Liver (tissue), 9 donors: Measurements from ENCODE around the gene SNAP25. TPM values are rescaled to one million over a fixed set of nuclear protein-coding genes. Genes with fewer than 3 reads are reported as not detected.

Experiments used
- DNase-seq: peaks from one replicate; pipeline ENCODE4 v3.0.0-alpha.2; 2017; ENCODE audit warnings: low spot score
- H3K27ac ChIP-seq, 2 donors: one replicate each; pipeline ENCODE4 v1.7.0; 2013; ENCODE audit warnings: inconsistent platforms in 2 of 2, low read length in 2 of 2, control low read depth in 1 of 2, low read depth in 1 of 2, mild to moderate bottlenecking in 1 of 2
- H3K27me3 ChIP-seq, 4 donors: one replicate each; pipeline versions ENCODE4 v1.6.1 to v1.7.0; 2013; ENCODE audit warnings: low read length in 3 of 4, inconsistent platforms in 1 of 4, mild to moderate bottlenecking in 1 of 4, moderate library complexity in 1 of 4; ENCODE audit not compliant: control insufficient read depth in 4 of 4, insufficient read depth in 4 of 4
- H3K36me3 ChIP-seq, 4 donors: one replicate each; pipeline versions ENCODE4 v1.6.1 to v1.7.0; 2013; ENCODE audit warnings: low read length in 3 of 4, mild to moderate bottlenecking in 3 of 4, low read depth in 1 of 4, moderate library complexity in 1 of 4; ENCODE audit not compliant: control insufficient read depth in 4 of 4, insufficient read depth in 3 of 4
- H3K4me1 ChIP-seq, 4 donors: one replicate each; pipeline versions ENCODE4 v1.6.1 to v1.7.0; 2013; ENCODE audit warnings: low read length in 3 of 4, mild to moderate bottlenecking in 3 of 4, moderate library complexity in 1 of 4; ENCODE audit not compliant: control insufficient read depth in 4 of 4, insufficient read depth in 4 of 4
- H3K4me3 ChIP-seq, 3 donors: one replicate each; pipeline versions ENCODE4 v1.6.1 to v1.7.0; 2013; ENCODE audit warnings: low read length in 3 of 3, control low read depth in 1 of 3, low read depth in 1 of 3, mild to moderate bottlenecking in 1 of 3
- H3K9ac ChIP-seq, 2 donors: one replicate each; pipeline ENCODE4 v1.7.0; 2013; ENCODE audit warnings: low read length in 2 of 2, mild to moderate bottlenecking in 2 of 2, moderate library complexity in 2 of 2, control low read depth in 1 of 2, low read depth in 1 of 2
- H3K9me3 ChIP-seq, 4 donors: one replicate each; pipeline versions ENCODE4 v1.6.1 to v1.7.0; 2013; ENCODE audit warnings: low read length in 3 of 4; ENCODE audit not compliant: control insufficient read depth in 4 of 4
- ATF3 ChIP-seq: IDR thresholded peaks from 2 replicates; pipeline ENCODE4 v1.6.1; 2016; ENCODE audit warnings: antibody characterized with exemption
- CTCF ChIP-seq: fragments of 150-350 bp; IDR thresholded peaks from 2 replicates; pipeline ENCODE4 v1.5.1; 2017; ENCODE audit warnings: improper control_type of control experiment, low read depth, low read length; ENCODE audit not compliant: missing input control
- EGR1 ChIP-seq, 2 donors: IDR thresholded peaks; 2 replicates each; pipeline ENCODE4 v1.6.1; 2016 to 2018; ENCODE audit warnings: antibody characterized with exemption in 2 of 2, low read depth in 2 of 2
- FOXA1 ChIP-seq: IDR thresholded peaks from 2 replicates; pipeline ENCODE4 v1.6.1; 2016; ENCODE audit warnings: antibody characterized with exemption
- FOXA2 ChIP-seq: IDR thresholded peaks from 2 replicates; pipeline ENCODE4 v1.6.1; 2016; ENCODE audit warnings: antibody characterized with exemption
- GABPA ChIP-seq, 2 donors: IDR thresholded peaks in 1 of 2; conservative IDR thresholded peaks in 1 of 2; 2 replicates each; pipeline ENCODE4 v1.6.1; 2016; ENCODE audit warnings: antibody characterized with exemption in 2 of 2, mild to moderate bottlenecking in 1 of 2, moderate library complexity in 1 of 2
- HNF4A ChIP-seq, 2 donors: conservative IDR thresholded peaks; 2 replicates each; pipeline ENCODE4 v1.6.1; 2016; ENCODE audit warnings: antibody characterized with exemption in 2 of 2, mild to moderate bottlenecking in 2 of 2
- HNF4G ChIP-seq: IDR thresholded peaks from 2 replicates; pipeline ENCODE4 v1.6.1; 2016; ENCODE audit warnings: antibody characterized with exemption
- JUND ChIP-seq, 2 donors: IDR thresholded peaks; 2 replicates each; pipeline ENCODE4 v1.6.1; 2016; ENCODE audit warnings: antibody characterized with exemption in 2 of 2
- MAX ChIP-seq: IDR thresholded peaks from 2 replicates; pipeline ENCODE4 v1.6.1; 2016; ENCODE audit warnings: antibody characterized with exemption
- NR2F2 ChIP-seq: IDR thresholded peaks from 2 replicates; pipeline ENCODE4 v1.6.1; 2016; ENCODE audit warnings: antibody characterized with exemption
- RAD21 ChIP-seq, 2 donors: IDR thresholded peaks; 2 replicates each; pipeline ENCODE4 v1.6.1; 2016; ENCODE audit warnings: antibody characterized with exemption in 2 of 2, mild to moderate bottlenecking in 2 of 2
- RXRA ChIP-seq, 2 donors: IDR thresholded peaks; 2 replicates each; pipeline ENCODE4 v1.6.1; 2017 to 2018; ENCODE audit warnings: antibody characterized with exemption in 2 of 2, mild to moderate bottlenecking in 1 of 2
- SP1 ChIP-seq: IDR thresholded peaks from 2 replicates; pipeline ENCODE4 v1.6.1; 2018; ENCODE audit warnings: antibody characterized with exemption, mild to moderate bottlenecking
- YY1 ChIP-seq: IDR thresholded peaks from 2 replicates; pipeline ENCODE4 v1.6.1; 2016; ENCODE audit warnings: antibody characterized with exemption, mild to moderate bottlenecking
- ZBTB33 ChIP-seq: IDR thresholded peaks from 2 replicates; pipeline ENCODE4 v1.6.1; 2016; ENCODE audit warnings: antibody characterized with exemption
- WGBS: extraction: QIAGEN DNeasy Blood & Tissue Kit; methylation state at CpG from one replicate; pipeline ENCODE4 v1.1.7; 2013; 5-methylcytosine and 5-hydroxymethylcytosine counted together
- polyA plus RNA-seq, 2 donors: library from polyadenylated mRNA; stranded (reverse) in 1 of 2; unstranded in 1 of 2; fragments of 200-250 nt in 1 of 2; fragments of >200 nt in 1 of 2; fragmentation: Nextera tagmentation in 1 of 2; extraction: Ambion mirVana in 1 of 2; gene quantifications; one replicate each; pipeline versions ENCODE4 v1.2.1 to v1.2.3, GENCODE V29; 2013 to 2015
- total RNA-seq, 2 donors: library from RNA; depleted of rRNA; stranded (reverse); fragments of >200 nt; gene quantifications; one replicate each; pipeline ENCODE4 v1.2.3, GENCODE V29; 2014
- donor health status: healthy.
- donor health status: healthy.
- donor health status: healthy.
- donor health status: healthy.
- donor health status: healthy.

The SNAP25 gene
- total and polyA plus RNA-seq, 4 donors: 0.32 to 2.7 (median 0.56) TPM

- TF ChIP-seq NR2F2: no peak
Observed at GRCh38 chr20:10321138-10321717, 102.6 kb downstream of the SNAP25 start (continued).

GRCh38 chr20:10322073-10323012 lies 103.7 kb downstream of the SNAP25 start:
- no peaks in the 10 kb centered on the region for H3K4me1 ChIP-seq
- no peak overlapping the region for H3K27ac ChIP-seq

More at GRCh38 chr20:10322073-10323012, 103.7 kb downstream of the SNAP25 start:
- TF ChIP-seq RAD21 (IDR thresholded peaks at IDR 0.05): no peak
- no peak for TF ChIP-seq YY1
- TF ChIP-seq JUND (IDR thresholded peaks at IDR 0.05): no peak
- no peak for TF ChIP-seq HNF4G
- TF ChIP-seq NR2F2: no peak
- TF ChIP-seq MAX: no peak
- no peak for TF ChIP-seq FOXA2
- TF ChIP-seq SP1: no peak
- no peak for TF ChIP-seq RXRA (IDR thresholded peaks at IDR 0.05)
- no peak for TF ChIP-seq FOXA1
- TF ChIP-seq GABPA (IDR thresholded peaks at IDR 0.05 in 1 of 2, conservative IDR thresholded peaks at IDR 0.05 in 1 of 2): no peak
- TF ChIP-seq ATF3: no peak
- no peak for TF ChIP-seq HNF4A (conservative IDR thresholded peaks at IDR 0.05)
- TF ChIP-seq CTCF: no peak
- TF ChIP-seq EGR1 (IDR thresholded peaks at IDR 0.05; ENCODE audit: low read depth in 2 of 2): no peak
- TF ChIP-seq ZBTB33: no peak
- Histone ChIP-seq H3K4me3 (no peak overlapping the region), H3K36me3 (no peaks in the 10 kb centered on the region), H3K9ac (no peak overlapping the region), H3K9me3 (peaks cover 0 to 3% (median under 1%) of the 10 kb centered on the region in 4 donors), H3K27me3 (no peaks in the 10 kb centered on the region)
- WGBS: 82% methylated on average over 6 of the region's 6 CpGs
- no peak for DNase-seq
